Measurements from ENCODE around the gene HYAL3.
A peak's percentile ranks its signal among the peaks of the same experiment; 100 is the strongest.
"Not testable (repeated sequence)": the region's sequence is repeated elsewhere in the genome, so short reads cannot be mapped to it uniquely, and the experiment has no call there.

HYAL3 gene

GRCh38 chr3:50263478-50264382 lies 35.5 kb downstream of the HYAL3 start:
- no peak for DNase-seq (ENCODE audit: low read depth)
- H3K4me3 ChIP-seq (ENCODE audit: low read length): no peak overlapping the region
- TF ChIP-seq CTCF (conservative IDR thresholded peaks at IDR 0.05; ENCODE audit: low read depth, low read length): no peak

- DNase-seq (ENCODE audit: low read depth): no peak
- no peak overlapping the region for H3K4me3 ChIP-seq (ENCODE audit: low read length)
- TF ChIP-seq CTCF (conservative IDR thresholded peaks at IDR 0.05; ENCODE audit: low read depth, low read length): no peak
These were observed 36.4 kb downstream of the HYAL3 start for GRCh38 chr3:50262778-50263177.

DNA sequence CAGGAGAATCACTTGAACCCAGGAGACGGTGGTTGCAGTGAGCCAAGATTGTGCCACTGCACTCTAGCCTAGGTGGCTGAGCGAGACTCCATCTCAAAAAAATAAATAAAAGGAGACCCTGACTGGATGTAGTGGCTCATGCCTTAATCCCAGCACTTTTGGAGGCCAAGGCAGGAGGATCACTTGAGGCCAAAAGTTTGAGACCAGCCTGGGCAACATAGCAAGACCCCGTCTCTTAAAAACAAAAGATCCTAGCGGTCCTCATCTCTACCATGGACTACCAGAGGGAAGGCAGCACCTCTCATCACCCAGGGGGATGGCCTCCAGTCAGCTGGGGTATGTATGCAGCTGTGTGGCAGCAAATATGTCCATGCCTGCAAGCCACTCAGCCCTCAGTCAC lies 37.0 kb downstream of the HYAL3 start:
- DNase-seq (ENCODE audit: low read depth); H3K4me3 ChIP-seq (ENCODE audit: low read length): not testable (repeated sequence)

DNA sequence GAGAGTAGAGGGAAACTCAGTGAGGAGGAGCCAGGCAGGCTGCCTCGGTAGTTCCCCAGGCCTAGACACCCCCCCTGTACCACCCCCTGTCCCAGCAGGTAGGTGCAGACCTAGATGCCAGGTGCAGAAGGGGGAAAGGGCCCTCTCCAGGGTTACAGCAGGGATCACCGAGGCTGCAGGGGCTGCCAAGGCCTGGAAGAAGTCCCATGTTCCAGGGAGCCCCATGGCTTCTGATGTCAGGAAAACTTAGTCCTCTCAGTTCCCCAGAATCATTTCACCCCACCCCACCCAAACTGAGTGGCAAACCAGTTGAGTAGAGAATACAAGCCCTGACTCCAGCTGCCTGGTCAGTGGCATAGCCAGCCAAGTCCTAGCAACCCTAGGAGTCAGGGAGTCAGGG lies 37.7 kb downstream of the HYAL3 start:
- DNase-seq (ENCODE audit: low read depth): no peak
- TF ChIP-seq CTCF (conservative IDR thresholded peaks at IDR 0.05; ENCODE audit: low read depth, low read length): no peak
- H3K4me3 ChIP-seq (ENCODE audit: low read length): no peak overlapping the region

DNA sequence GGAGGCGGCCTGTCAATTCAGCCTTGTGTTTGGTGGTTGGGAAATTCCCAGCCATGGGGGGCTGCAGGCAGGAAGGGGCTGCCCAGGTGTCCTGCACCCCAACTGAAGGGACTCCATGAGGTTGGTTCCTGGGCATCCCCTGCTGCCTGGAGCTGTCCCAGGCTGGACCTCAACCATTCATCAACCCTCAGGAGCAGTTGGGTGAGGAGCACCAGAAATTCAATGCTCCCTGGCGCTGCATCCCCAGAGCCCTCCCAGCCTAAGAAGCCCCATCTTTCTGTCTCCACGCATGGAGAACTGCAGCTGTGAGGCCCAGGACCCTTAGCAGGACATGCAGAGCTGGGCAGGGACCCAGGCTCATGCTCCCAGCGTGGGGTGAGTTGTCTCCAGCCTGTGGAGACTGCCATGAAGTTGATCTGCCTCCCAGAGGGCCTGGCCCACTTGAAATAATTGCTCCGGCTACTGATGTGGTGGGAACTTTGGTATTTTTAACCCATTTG lies 38.2 kb downstream of the HYAL3 start:
- no peak for DNase-seq (ENCODE audit: low read depth)
- H3K4me3 ChIP-seq (ENCODE audit: low read length): peak overlapping the region; percentile 41
- no peak for TF ChIP-seq CTCF (conservative IDR thresholded peaks at IDR 0.05; ENCODE audit: low read depth, low read length)

DNA sequence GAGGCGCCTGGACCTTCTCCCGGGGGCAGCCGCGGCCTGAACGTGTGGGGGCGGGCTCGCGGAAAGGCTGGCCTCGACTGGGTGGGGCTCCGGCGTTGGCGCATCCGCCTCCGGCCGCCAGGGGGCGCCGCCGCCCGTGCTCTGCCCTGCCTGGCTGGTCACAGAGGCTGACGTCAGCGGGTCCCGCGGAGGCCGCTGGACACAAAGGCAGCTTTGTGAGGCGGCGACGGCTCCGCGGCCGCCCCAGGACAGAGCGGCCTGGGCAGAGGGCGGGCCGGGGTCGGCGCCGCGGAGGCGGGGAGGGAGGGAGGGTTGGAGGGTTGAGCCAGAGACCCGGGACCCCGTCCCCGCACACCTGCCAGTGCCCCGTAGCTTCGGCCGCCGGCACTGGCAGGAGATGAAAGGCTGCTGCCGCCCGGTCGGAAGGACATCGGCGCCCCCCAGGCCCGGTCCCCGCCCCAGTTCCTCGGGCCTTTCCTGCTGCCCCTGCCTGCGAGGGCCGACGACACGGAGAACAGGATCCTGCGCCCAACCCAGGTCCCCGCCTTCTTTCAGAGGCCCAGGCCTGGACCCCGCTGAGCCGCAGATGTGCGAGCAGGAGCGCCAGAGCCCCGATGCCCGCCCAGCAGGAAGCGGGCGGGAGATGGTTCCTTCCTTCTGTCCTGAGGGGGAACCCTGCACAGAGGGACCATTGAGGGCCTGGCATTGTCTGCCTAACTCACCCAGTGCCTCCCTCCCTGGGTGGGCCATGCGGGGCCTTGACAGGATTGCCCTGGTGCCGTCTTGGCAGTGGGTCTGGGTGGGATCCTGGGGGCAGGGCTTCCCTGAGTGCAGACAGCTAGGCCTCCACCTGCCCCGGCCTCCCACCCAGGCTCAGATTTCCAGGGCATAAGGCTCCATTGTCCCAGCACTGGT lies 38.9 kb downstream of the HYAL3 start:
- peak; percentile 77 for TF ChIP-seq CTCF (conservative IDR thresholded peaks at IDR 0.05; ENCODE audit: low read depth, low read length)
- H3K4me3 ChIP-seq (ENCODE audit: low read length): peak overlapping the region; percentile 41
- peak; percentile 71 for DNase-seq (ENCODE audit: low read depth)

DNA sequence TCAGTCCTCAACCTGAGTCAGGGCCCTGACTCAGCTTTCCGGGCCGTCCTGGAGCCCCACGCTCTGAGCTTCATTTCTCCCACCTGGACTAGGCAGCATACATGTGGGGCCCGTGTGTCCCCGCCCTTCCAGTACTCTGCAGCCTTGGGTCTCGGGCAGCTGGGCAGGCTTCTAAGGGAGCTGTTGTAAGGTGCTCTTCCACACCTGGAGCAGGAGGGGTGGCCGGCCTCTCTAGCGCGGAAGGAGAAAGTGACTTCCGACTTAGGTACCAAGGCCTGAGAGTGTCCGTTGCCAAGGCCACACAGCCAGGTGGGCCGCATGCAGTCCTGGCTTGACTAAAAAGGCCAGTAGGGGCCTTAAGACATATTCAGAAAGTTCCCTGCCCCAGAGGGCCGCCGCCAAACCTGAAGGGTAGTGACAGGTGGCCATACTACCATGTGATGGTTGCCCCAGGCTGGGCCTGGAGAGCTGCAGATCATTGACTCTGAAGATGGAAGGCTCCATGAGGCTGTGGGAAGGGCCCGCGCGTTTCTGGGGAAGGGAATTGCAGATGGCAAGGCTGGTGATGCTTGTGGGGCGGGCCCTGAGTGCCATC lies 39.7 kb downstream of the HYAL3 start:
- DNase-seq (ENCODE audit: low read depth): no peak
- no peak overlapping the region for H3K4me3 ChIP-seq (ENCODE audit: low read length)
- TF ChIP-seq CTCF (conservative IDR thresholded peaks at IDR 0.05; ENCODE audit: low read depth, low read length): no peak
